Erythroblast (primary cell): ENCODE data around the gene GPX8.
A peak's percentile ranks its signal among the peaks of the same experiment; 100 is the strongest.

ENCODE experiments used
- DNase-seq, 2 experiments: peaks; one replicate each; lab custom pipeline; 2025; lab: John Stamatoyannopoulos, UW
- GATA1 ChIP-seq: IDR thresholded peaks from 2 replicates; pipeline ENCODE4 v1.6.1; 2011; ENCODE audit warnings: low read depth, mild to moderate bottlenecking, control low read depth, low read length, moderate library complexity
- POLR2A ChIP-seq: IDR thresholded peaks from 2 replicates; pipeline ENCODE4 v1.6.1; 2011; ENCODE audit warnings: mild to moderate bottlenecking, low read length

The GPX8 gene

DNA sequence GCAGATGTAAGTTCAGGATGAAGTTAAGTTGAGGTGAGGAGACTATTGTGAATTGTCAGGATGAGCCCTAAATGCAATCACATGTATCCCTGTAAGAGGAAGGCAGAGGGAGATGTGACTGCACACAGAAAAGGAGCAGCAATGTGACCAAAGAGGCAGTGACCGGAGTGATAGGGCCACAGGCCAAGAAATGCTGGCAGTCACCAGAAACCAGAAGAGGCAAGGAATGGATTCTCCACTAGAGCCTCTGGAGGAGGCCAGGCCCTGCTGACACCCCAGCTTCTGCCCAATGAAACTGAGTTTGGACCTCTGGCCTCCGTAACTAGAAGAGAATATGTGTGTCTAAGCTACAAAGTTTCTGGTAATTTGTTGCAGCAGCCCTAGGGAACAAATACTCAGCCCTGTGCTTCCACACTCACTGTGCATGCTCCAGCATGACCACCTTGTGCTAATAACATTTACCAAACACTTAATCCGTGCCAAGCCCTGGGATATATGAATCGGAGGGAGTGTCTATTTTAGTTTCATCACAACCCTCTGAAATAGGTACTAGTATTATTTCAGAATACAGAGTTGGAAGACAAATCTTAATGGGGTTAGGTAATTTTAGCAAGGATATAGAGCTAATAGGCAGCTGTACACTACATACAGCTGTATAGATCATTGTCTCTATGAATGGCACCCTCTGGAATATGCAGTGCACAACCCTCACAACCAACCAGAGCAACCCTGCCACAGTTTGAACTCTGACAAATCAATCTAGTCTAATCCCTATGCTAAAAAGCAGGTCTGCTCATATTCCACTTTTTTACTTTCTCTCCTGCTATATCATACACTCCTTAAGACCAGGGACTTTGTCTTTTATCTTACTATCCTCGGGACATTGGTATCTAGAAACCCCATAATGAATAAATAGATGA, 7.8 kb upstream of the GPX8 start:
- no peak for DNase-seq
- no peak for TF ChIP-seq POLR2A
- no peak for TF ChIP-seq GATA1

DNA sequence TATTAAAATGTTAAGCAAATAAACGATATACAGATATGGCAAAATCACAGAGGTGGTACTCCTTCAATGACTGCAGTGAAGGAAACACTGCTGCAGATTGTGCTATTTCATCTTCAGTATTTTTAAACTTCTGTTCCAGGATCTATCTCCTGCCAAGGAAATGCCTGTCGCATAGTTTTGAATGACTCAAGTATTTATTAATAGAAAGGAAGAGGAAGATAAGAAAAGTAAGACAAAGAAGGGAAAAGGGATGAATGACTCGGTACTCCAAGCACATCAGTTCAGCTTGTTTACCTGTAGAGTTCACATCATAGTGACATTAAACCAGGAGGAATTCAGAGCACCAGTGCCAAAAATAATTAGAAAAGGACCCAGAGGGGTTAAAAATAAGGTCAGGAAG, 5.1 kb upstream of the GPX8 start:
- DNase-seq = no peak
- TF ChIP-seq POLR2A (no peak), GATA1 (no peak)

GRCh38 chr5:55160493-55161209, 680 bp downstream of the GPX8 start:
- TF ChIP-seq POLR2A (no peak), GATA1 (no peak)
- DNase-seq = no peak

DNA sequence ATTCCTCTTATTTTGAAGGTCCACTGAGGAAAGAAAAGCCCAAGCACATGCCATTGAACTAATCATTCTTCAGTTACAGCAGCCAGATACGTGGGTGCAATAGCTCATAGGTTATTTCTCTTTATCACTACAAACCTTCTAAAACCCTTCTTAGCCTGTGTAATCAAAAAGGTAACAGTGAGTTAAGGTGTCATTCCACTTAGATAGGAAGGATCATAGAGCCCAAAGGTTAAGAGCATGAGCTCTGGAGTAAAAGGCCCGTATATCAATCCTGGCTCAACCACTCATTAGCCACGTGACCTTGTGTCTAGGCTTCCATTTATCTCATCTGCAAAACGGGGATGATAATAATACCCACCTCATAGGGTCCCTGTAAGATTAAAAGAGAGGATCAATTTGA, 2.7 kb downstream of the GPX8 start:
- no peak for DNase-seq

GRCh38 chr5:55171471-55171870, 11.5 kb downstream of the GPX8 start:
- no peak for DNase-seq
- TF ChIP-seq POLR2A (no peak), GATA1 (no peak)

More for the DNA sequence above, 2.7 kb downstream of the GPX8 start:
- TF ChIP-seq POLR2A (no peak), GATA1 (no peak)

DNA sequence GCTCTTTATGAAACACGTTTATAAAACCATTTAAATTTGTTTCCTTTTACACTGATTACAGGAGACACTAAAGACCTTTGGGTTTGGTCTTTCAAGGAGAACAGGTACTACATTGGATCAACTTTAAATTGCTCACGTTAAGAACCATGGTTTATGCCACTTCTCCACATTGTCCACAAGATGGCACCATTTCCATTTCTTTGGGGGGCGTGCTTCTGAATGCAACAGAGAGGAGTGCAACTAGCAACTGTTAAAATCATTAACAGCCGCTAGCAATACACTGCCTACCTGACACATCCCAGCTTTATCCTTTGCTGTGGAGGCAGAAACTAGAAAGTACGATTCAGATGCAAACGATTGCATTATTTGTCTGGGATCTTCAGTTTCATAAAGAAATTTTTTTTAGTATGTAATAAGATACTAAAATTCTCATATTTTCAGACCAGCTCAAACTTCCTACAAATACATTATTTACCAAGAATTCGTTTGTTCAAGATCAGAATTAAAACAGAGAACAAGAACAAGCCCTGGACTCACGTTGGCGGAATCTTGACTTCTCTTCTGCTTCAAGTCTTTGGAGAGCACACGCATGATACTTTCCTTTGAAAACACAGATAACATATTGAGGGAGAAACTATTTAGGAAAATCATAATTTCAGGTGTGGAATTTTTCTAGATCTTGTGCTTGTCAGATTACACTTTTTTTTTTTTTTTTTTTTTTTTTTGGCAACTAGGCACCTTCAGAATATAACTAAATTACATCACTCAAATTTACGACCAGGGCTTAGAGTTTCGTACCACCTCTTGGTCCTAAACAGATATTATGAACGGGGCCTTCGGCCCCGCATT, 12.3 kb downstream of the GPX8 start:
- peak; percentile 83 to 89 for DNase-seq
- no peak for TF ChIP-seq GATA1
- no peak for TF ChIP-seq POLR2A

- DNase-seq = peak; percentile 78 to 83
- TF ChIP-seq GATA1 (no peak), POLR2A (no peak)
These were observed 13.1 kb downstream of the GPX8 start, which contains the start of gene CDC20B for GRCh38 chr5:55172937-55173686. TSS of gene CDC20B (minus strand) at chr5:55173177. CDS start at chr5:55173000, 177 bp downstream.

GRCh38 chr5:55173687-55174230, 13.8 kb downstream of the GPX8 start:
- peak in 1 of 2 experiments; percentile 33 for DNase-seq
- no peak for TF ChIP-seq GATA1
- no peak for TF ChIP-seq POLR2A

- no peak for DNase-seq
- TF ChIP-seq GATA1 = no peak
- no peak for TF ChIP-seq POLR2A
These were observed 15.8 kb downstream of the GPX8 start for GRCh38 chr5:55175781-55176175.

DNA sequence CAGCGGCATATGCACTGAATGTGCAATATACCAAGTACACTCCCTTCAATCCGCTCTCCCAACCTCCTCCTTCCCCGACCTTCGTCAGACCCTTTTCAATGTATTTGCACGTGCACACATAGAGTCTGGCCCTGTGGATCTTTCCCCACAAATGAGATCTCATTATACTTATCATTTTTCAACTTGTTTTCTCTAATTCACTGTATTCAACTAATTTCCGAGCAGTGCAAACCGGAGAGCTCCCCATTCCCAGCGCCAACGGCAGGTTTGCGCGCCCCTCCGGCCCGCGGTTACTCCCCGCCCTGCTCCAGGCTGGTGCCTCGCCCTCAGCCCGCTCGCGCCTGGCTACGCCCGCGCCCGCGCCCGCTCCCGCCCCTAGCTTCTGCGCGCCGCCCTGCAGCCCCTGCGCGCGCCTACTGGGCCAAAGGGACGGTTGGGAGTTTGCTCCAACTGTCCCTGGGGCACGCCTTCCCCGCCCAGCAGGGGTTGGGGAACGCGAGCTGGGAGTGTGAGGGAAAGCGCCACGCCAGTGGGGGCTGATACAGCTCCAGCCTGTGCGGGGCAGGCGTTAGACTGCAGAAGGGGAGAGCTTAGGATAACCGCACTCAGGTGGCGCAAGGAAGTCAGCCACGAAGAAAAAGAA, 16.3 kb downstream of the GPX8 start:
- TF ChIP-seq GATA1 (no peak), POLR2A (no peak)
- peak; percentile 70 to 72 for DNase-seq

DNA sequence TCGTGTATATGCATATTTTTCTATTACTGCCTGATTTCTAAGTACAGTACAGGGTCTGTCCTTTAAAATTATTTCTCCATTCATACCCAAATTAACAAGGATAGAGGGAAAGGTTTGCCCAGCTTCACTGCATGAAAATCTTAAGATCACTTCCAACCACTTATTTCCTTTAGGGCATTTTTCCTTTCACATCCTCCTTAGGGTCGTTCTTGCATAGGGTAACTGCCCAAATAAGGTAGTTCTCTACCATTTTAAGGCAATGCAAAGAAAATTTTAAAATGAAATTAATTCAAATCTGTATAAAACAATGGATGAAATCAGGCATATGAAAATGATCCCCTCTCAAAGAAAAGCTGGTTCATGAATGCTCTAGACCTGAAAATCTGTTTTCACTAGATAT, 17.1 kb downstream of the GPX8 start:
- no peak for DNase-seq
- TF ChIP-seq POLR2A (no peak), GATA1 (no peak)

- no peak for DNase-seq
- TF ChIP-seq GATA1 (no peak), POLR2A (no peak)
These were observed 20.0 kb downstream of the GPX8 start for GRCh38 chr5:55180016-55180415.
